SK-N-DZ (cell line): ENCODE measurements around the gene PTX4.
"Not testable (repeated sequence)": the region's sequence is repeated elsewhere in the genome, so short reads cannot be mapped to it uniquely, and the experiment has no call there.

Experiments
- DNase-seq: peaks from one replicate; pipeline ENCODE4 v3.0.0-alpha.2; 2015; ENCODE audit warnings: low spot score

The PTX4 gene

DNA sequence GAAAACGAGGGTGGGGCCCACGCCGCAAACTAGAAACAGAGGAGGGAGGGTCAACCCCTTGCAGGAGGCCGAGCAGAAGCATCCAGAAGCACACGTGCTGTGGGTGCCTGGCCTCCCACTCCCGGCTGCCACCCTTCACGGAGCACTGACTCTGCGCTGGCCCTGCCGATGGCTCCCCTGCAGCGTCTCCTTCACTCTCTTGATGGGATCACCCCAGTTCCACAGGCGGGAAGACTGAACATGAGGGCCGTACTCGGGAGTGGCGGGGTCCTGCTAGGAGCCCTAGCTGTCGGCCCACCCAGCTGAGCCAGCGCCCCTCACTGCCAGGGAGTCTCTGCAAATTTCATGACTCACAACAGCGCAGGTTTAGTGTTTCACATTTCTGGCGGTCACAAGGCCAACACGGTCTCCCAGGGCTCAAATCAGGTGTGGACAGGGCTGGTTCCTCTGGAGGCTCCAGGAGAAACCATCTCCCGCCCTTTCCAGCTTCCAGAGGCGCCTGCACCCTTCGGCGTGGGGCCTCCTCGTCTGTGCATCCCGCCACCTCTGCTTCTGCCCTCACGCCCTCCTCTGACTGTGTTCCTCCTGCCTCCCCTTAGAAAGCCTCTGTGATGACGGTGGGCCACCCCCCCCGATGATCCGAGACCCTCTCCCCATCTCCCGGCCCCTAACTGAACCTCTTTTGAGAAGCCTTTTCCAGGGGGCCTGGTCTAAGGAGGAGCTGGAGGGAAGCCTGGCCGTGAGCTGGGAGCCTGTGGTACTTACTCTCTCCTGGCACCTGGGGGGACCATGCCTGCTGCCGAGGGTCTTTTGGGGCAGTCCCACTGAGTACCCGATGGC, 2.0 kb downstream of the PTX4 start:
- DNase-seq = no peak

DNA sequence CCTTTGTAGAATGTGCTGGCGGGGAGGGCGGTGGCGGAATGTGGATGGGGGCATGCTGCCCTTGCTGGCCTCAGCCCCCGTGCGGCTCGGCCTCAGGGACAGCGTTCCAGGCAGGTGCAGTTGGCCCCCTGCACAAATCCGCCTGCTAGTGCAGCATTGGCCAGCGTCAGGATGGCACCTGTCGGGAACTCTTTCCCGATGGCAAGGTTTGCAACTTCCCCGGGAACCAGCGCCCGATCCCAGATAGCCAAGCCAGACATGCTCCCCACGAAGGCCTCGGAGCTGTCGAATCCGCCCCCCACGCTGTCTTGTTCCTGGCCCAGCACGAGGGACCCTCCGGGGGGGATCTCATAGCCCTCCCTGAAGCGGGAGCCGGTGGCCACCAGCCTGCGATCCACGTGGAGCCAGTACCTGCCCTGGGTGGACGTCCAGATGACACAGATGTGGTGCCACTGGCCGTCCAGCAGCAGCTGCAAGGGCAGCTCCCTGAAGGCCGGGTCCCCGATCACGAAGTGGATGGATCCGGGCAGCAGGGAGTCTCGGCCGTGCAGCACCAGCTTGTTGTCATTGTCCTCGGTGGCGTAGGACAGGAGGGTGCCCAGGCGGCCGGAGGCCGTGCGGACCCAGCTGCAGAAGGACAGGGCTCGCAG, 2.8 kb downstream of the PTX4 start:
- DNase-seq = no peak

DNA sequence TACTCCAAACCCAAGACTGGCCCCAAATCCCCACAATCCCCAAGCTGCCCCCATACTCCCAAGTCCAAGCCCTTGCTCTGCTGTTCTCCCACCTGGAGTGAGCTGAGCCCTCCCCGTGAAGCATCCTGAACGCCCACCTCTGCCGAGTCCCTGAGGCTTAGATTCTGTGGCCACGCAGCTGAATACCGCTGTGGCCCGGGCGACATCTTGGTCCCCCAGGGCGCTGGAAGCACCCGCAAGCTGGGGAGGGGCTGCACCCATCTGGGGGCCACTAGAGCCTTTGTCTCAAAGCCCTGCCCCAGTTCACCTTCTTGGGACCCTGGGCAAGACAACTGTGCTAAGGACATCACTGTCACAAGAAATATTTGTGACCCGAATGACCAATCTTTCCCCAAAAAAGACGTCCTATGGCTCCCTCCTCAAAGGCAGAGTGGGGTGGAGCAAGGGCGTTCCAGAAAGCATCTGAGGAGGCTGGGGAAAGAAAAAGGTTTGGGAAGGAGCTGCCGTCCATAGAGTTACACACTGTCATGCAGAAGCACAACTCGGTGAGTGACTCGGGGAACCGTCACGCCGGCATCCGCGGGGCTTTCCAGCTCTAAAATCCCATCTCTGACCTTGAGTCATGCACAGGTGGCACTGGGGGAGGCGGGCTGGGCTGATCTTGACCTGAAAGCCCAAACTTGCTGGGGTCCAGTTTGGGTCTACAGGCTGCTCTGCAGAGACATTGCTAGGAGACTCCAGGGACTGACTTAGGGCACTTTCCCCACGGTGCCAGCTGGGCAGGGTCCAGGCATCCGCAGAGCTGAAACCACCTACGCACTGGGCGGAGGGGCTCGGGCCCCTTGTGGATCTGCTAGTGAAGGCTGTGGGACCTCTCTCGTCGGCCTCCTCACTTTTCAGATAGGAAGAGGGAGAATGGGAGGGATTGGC, 6.6 kb downstream of the PTX4 start:
- no peak for DNase-seq

DNA sequence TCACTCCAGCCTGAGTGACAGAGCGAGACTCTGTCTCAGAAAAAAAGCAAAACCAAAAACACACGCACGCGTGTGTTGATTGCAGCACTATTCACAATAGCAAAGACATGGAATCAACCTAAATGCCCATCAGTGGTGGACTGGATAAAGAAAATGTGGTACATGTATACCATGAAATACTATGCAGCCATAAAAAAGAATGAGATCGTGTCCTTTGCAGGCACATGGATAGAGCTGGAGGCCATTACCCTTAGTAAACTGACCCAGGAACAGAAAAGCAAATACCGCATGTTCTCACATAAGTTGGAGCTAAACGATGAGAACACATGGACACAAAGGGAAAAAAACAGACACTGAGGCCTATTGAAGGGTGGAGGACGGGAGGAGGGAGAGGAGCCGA, 9.8 kb downstream of the PTX4 start:
- not testable (repeated sequence) for DNase-seq

GRCh38 chr16:1477033-1477432, 11.7 kb downstream of the PTX4 start:
- DNase-seq = no peak

GRCh38 chr16:1475552-1476114, 13.1 kb downstream of the PTX4 start:
- DNase-seq = no peak

DNA sequence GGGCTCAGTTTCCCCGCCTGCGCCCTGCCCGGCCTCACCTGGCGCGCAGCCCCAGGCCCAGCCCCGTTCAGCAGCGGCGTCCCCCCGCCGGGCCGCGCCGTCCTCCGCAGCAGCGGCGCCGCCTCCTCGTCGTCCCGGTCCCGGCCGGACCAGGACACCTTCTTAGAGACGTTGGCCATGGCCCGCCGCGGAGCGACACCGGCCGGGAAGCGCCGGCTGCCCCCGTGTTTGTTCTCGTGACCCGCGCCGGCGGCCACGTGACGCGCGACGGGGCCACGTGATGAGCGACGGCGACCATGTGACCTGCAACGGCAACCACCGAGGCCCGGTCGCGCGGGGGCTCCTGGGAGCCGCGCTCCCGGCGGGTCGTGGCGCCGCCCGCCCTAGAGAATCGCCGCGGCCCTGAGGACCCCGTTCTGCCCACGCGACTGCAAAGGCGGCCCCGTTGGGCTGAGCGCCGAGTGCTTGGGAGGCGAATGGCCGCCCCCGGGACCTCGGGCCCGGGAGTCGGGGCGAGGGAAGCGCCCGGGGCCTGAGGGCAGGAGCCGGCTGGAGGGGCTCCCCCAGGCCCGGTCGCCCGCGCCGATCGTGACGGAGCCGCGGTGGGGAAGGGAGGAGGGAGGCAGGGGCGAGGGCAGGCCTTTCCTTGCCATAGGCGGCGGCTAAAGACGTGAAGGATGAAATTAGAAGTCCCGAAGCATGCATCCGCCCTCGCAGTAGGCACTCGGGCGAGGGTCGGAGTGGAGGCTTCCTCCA, 13.8 kb downstream of the PTX4 start, which contains the start of gene CLCN7:
TSS of gene CLCN7 (minus strand) at position 233 of the 756 bp plus-strand sequence. CDS start at position 179, 54 bp downstream.
- peak; percentile 82 for DNase-seq

GRCh38 chr16:1474082-1474795, 14.5 kb downstream of the PTX4 start:
- no peak for DNase-seq

- DNase-seq = no peak
Measured at GRCh38 chr16:1472974-1473373, 15.8 kb downstream of the PTX4 start.

DNA sequence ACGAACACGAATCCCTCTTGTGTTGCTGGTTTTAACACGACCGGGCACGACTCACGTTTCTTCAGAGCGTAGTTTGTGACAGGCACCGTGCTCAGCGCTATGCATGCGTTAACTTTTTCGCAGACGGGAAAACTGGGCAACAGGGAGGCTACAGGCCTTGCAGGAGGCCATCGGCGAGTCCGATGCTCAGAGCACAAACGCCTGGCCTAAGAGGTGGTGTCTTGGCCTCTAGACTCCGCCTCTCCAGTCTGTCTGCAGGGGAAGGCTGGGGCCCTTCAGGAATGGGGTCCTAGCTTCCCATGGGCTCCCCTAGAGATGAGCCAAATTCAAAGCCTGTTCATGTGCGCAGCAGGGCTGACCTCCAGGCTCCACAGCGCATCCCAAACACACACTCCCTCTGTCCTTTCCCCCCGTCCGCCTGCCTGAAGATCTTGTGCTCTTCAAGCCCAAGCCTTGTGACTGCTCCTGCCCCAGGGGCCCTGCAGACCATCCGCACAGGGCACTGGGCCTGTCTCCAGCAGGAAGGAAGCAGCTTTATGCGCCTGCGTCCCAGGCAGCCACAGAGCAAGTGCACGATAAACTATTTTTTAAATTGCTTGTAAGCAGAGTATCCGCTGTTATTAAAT, 17.1 kb downstream of the PTX4 start:
- DNase-seq = no peak

GRCh38 chr16:1470481-1471251, 18.1 kb downstream of the PTX4 start:
- DNase-seq = no peak

DNA sequence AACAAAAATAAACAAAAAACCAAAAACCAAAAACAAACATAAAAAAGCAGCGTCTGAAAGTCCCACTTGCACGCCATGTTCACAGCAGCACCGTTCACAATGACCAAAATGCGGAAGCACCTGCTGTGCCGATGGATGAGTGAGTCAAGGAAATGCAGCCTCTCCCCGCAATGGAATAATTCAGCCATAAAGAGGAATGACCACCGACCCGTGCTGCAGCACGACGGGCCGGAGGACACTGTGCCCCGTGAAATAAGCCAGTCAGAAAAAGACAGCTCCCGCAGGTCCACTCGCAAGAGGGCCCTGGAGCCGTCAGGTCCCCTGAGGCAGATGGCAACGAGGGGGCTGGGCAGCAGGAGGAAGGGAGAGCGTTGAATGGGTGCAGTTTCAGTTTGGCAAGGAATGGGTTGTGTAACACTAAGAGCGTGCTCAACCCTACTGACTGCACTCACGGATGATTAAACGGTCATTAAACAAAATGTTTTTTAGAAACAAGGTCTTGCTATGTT, 19.0 kb downstream of the PTX4 start:
- no peak for DNase-seq

DNA sequence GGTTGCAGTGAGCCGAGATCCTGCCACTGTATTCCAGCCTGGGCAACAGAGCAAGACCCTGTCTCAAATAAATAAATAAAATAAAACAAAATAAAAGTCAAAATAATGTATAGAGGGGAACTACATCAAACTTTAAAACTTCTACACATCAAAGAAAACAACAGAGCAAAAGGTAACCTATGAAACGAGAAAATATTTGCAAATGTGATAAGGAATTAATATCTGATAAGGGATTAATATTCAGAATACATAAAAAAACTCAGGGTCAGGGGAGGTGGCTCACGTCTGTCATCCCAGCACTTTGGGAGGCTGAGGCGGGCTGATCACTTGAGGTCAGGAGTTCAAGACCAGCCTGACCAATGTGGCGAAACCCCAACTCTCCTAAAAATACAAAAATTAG, 19.6 kb downstream of the PTX4 start:
- not testable (repeated sequence) for DNase-seq

DNA sequence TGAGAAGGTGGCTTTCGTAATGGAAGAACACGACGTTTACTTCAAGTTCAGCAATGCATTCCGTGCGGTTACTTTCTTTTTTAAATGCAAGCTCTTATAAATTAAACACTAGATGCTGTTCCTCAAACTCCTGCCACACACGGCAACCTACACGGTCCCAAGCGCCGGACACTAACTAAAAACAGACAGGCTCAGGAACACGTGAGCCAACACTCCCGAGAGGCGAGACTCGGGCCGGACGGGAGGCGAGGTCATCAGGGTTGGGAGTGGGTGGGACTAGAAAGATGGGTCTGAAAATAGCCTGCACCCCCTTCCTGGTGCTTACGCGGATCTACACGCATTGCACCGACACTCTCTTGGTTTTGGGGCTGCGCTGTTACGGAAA, 20.3 kb downstream of the PTX4 start:
- no peak for DNase-seq

DNA sequence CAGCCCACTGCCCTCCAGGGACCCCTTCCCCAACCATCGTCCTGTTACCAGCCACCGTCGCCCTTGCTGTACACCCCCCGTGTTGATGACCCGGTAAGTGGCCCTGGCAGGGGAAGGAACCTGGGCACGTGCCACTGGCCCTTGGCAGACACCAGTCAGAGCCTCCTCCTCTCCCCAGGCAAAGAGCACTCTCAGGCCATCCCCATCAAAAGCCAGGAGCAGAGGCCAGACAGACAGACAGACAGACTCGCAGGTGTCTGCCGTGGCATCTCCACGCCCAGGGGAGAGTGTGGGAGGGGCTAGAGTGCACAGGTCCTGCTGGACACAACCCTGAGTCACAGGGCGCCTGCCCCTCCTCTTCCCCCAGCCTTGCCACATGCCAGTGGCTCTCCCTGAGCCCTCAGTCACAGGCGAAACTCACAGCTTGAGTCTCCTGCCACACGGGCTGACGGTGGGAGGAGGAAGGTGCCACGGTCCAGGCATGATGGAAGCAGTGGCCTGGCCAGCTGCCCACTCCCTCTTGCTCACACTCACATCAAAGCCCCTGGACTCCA, 21.7 kb downstream of the PTX4 start:
- DNase-seq = no peak

- DNase-seq = no peak
Measured at GRCh38 chr16:1466054-1466453, 22.7 kb downstream of the PTX4 start.

- no peak for DNase-seq
Measured at GRCh38 chr16:1465567-1465915, 23.2 kb downstream of the PTX4 start.

- DNase-seq = no peak
Measured at GRCh38 chr16:1464894-1465566, 23.7 kb downstream of the PTX4 start.
